Ascending aorta (tissue), 2 donors: Measurements from ENCODE around the gene DUSP21. TPM values are rescaled to one million over a fixed set of nuclear protein-coding genes. Genes with fewer than 3 reads are reported as not detected.
"Not testable (repeated sequence)": the region's sequence is repeated elsewhere in the genome, so short reads cannot be mapped to it uniquely, and the experiment has no call there.

Experiments used
- DNase-seq, 2 donors: peaks; one replicate each; pipeline ENCODE4 v3.0.0-alpha.2; 2019; ENCODE audit warnings: low spot score in 2 of 2
- H3K27ac ChIP-seq, 2 donors: fragments of 200-600 bp; sonication (generic); one replicate each; pipeline ENCODE4 v1.5.1; 2016 to 2017; ENCODE audit warnings: mild to moderate bottlenecking in 1 of 2
- H3K27me3 ChIP-seq: fragments of 200-600 bp; sonication (generic); one replicate; pipeline ENCODE4 v1.5.1; 2017
- H3K36me3 ChIP-seq, 2 donors: fragments of 200-600 bp; sonication (generic); one replicate each; pipeline ENCODE4 v1.5.1; 2016
- H3K4me1 ChIP-seq, 2 donors: fragments of 200-600 bp; sonication (generic); one replicate each; pipeline ENCODE4 v1.5.1; 2016 to 2017; ENCODE audit warnings: mild to moderate bottlenecking in 1 of 2
- H3K4me3 ChIP-seq, 2 donors: fragments of 200-600 bp; sonication (generic); one replicate each; pipeline ENCODE4 v1.5.1; 2016 to 2017; ENCODE audit warnings: mild to moderate bottlenecking in 1 of 2
- H3K9me3 ChIP-seq, 2 donors: fragments of 200-600 bp; sonication (generic); one replicate each; pipeline ENCODE4 v1.5.1; 2016
- CTCF ChIP-seq, 3 experiments: fragments of 200-600 bp in 2 of 3; fragments of 450-650 bp in 1 of 3; sonication (generic) in 2 of 3; IDR thresholded peaks; one replicate each; pipeline ENCODE4 v1.5.1; 2016 to 2019; ENCODE audit warnings: antibody characterized with exemption in 3 of 3, mild to moderate bottlenecking in 1 of 3, moderate library complexity in 1 of 3
- intact Hi-C: fragments of 100-400 bp; cut with DNase I; formaldehyde crosslinking; loops from one replicate; pipeline ENCODE4 v1.15.1; 2023
- total RNA-seq: library from RNA; depleted of rRNA; stranded (reverse); fragments of >200 nt; gene quantifications from one replicate; pipeline ENCODE4 v1.1.0, GENCODE V29; 2016

Gene DUSP21
- total RNA-seq, 1 donor from 2014 or later: not detected

GRCh38 chrX:44822601-44823000, 21.2 kb upstream of the DUSP21 start:
- DNase-seq: no peak
- Histone ChIP-seq H3K9me3 (no peaks in the 10 kb centered on the region), H3K4me1 (no peaks in the 10 kb centered on the region), H3K36me3 (no peaks in the 10 kb centered on the region), H3K27ac (no peak overlapping the region), H3K27me3 (no peaks in the 10 kb centered on the region), H3K4me3 (no peak overlapping the region)
- intact Hi-C loops: no loop called here
- no peak for TF ChIP-seq CTCF (IDR thresholded peaks at IDR 0.05)

GRCh38 chrX:44823193-44823592, 20.6 kb upstream of the DUSP21 start:
- H3K27me3 ChIP-seq, H3K27ac ChIP-seq, H3K36me3 ChIP-seq, H3K9me3 ChIP-seq, H3K4me3 ChIP-seq, H3K4me1 ChIP-seq, DNase-seq, intact Hi-C loops: not testable (repeated sequence)

- Histone ChIP-seq H3K27ac (no peak overlapping the region), H3K4me3 (no peak overlapping the region), H3K36me3 (no peaks in the 10 kb centered on the region), H3K27me3 (no peaks in the 10 kb centered on the region), H3K9me3 (no peaks in the 10 kb centered on the region), H3K4me1 (no peaks in the 10 kb centered on the region)
- no peak for DNase-seq
- intact Hi-C loops: no loop called here
- no peak for TF ChIP-seq CTCF (IDR thresholded peaks at IDR 0.05)
Observed at GRCh38 chrX:44828008-44828605, 15.7 kb upstream of the DUSP21 start.

GRCh38 chrX:44829832-44830231, 14.0 kb upstream of the DUSP21 start:
- intact Hi-C loops: no loop called here
- H3K4me3 ChIP-seq: no peak overlapping the region
- no peaks in the 10 kb centered on the region for H3K36me3 ChIP-seq
- H3K27ac ChIP-seq: no peak overlapping the region
- no peaks in the 10 kb centered on the region for H3K27me3 ChIP-seq
- H3K4me1 ChIP-seq: no peaks in the 10 kb centered on the region
- no peak for TF ChIP-seq CTCF (IDR thresholded peaks at IDR 0.05)
- H3K9me3 ChIP-seq: no peaks in the 10 kb centered on the region
- no peak for DNase-seq

GRCh38 chrX:44842550-44843317, 1.1 kb upstream of the DUSP21 start:
- intact Hi-C loops: no loop called here
- Histone ChIP-seq H3K27me3 (no peaks in the 10 kb centered on the region), H3K4me3 (no peak overlapping the region), H3K9me3 (no peaks in the 10 kb centered on the region), H3K4me1 (no peaks in the 10 kb centered on the region), H3K27ac (no peak overlapping the region), H3K36me3 (no peaks in the 10 kb centered on the region)
- TF ChIP-seq CTCF (IDR thresholded peaks at IDR 0.05): no peak
- no peak for DNase-seq

- no peak overlapping the region for H3K4me3 ChIP-seq
- H3K4me1 ChIP-seq: no peaks in the 10 kb centered on the region
- H3K27ac ChIP-seq: no peak overlapping the region
- H3K36me3 ChIP-seq: no peaks in the 10 kb centered on the region
- TF ChIP-seq CTCF (IDR thresholded peaks at IDR 0.05): no peak
- H3K27me3 ChIP-seq: no peaks in the 10 kb centered on the region
- intact Hi-C loops: no loop called here
- no peaks in the 10 kb centered on the region for H3K9me3 ChIP-seq
- no peak for DNase-seq
Observed at GRCh38 chrX:44843318-44843702, 511 bp upstream of the DUSP21 start.
